Activated T-helper 2 cell treated with anti-CD3 and anti-CD28 coated beads, Interferon-gamma antibody, Interleukin-2, Interleukin-4, amounts not matched to agents 10 μg/mL and 5 μg/mL and 100 μg/mL, durations not matched to agents 14 hours and 24 hours and 36 hours (primary cell): ENCODE measurements around the gene ARID1A. TPM values are rescaled to one million over a fixed set of nuclear protein-coding genes. Genes with fewer than 3 reads are reported as not detected.

ENCODE experiments used
- DNase-seq: peaks from one replicate; pipeline ENCODE4 v3.0.0; 2021; ENCODE audit warnings: low spot score
- H3K27ac Mint-ChIP-seq: one replicate; pipeline ENCODE4 v1.8.0; 2021; ENCODE audit warnings: mixed read lengths
- H3K27me3 Mint-ChIP-seq: one replicate; pipeline ENCODE4 v1.8.0; 2021; ENCODE audit warnings: low read depth, mixed read lengths
- H3K36me3 Mint-ChIP-seq: one replicate; pipeline ENCODE4 v1.8.0; 2021; ENCODE audit warnings: low read depth, mixed read lengths
- H3K4me1 Mint-ChIP-seq: one replicate; pipeline ENCODE4 v1.8.0; 2021; ENCODE audit warnings: low read depth, mixed read lengths
- H3K4me3 Mint-ChIP-seq: one replicate; pipeline ENCODE4 v1.8.0; 2021; ENCODE audit warnings: low read depth, mild to moderate bottlenecking, moderate library complexity, mixed read lengths
- H3K9me3 Mint-ChIP-seq: one replicate; pipeline ENCODE4 v1.8.0; 2021; ENCODE audit warnings: mixed read lengths
- intact Hi-C: fragments of 100-400 bp; cut with micrococcal nuclease; formaldehyde crosslinking; loops from one replicate; pipeline ENCODE4 v1.15.1; 2023
- total RNA-seq: library from RNA; stranded (reverse); gene quantifications from 2 replicates; pipeline ENCODE4 v1.2.3, GENCODE V29; 2022

The ARID1A gene
- total RNA-seq, 1 donor from 2014 or later: 109 TPM

DNA sequence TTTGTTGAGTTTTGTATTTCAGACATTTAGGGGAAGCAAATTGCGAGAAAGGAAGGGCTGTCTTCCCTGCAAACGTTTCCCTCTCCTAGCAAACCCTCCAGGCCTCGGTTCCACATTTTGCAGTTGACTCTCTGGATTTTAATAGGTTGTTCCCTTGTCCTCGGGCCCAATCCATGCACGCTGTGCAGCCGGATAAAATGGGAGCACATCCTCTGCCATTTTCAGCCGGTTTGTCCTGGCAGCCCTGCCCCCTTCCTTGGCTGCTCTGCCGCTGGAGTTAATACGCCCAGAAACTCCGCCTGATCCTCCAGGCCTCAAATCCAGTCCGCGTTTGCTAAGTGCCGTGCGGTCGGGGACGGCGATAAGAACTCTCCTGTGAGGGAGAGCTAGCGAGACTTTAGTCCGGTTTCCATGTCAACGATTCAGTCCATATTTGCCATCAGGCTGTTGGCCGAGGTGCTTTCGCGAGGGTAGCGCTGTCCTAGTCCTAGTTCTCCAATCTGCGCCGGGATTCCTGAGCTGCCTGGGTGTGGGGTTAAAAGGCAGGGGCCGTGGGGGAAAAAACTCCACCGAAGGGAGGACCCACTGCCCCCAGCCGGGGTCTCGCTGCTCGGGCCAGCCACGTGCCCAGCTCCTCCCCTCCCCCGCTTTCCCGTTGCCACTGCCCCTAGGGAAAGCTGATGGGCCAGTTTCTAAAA lies 2.9 kb upstream of the ARID1A start:
- Mint-ChIP-seq H3K9me3 (no peaks in the 10 kb centered on the region), H3K27ac (peak overlapping the region; percentile 98), H3K36me3 (no peaks in the 10 kb centered on the region), H3K4me3 (peak overlapping the region; percentile 88), H3K4me1 (peaks cover 27% of the 10 kb centered on the region), H3K27me3 (no peaks in the 10 kb centered on the region)
- peak; percentile 89 for DNase-seq
- intact Hi-C loops: loop anchor here (1.0 to 2.0 kb wide), 4 partner anchors 16 to 110 kb away; partner anchors contain the start of gene PIGV

GRCh38 chr1:26693599-26694572 lies 1.9 kb upstream of the ARID1A start:
- H3K4me1 Mint-ChIP-seq: peaks cover 27% of the 10 kb centered on the region
- peak overlapping the region; percentile 98 for H3K27ac Mint-ChIP-seq

GRCh38 chr1:26694638-26695355 lies 1.0 kb upstream of the ARID1A start:
- H3K27me3 Mint-ChIP-seq: no peaks in the 10 kb centered on the region
- peak overlapping the region; percentile 88 for H3K4me3 Mint-ChIP-seq
- H3K4me1 Mint-ChIP-seq: peaks cover 27% of the 10 kb centered on the region
- DNase-seq: no peak
- intact Hi-C loops: loop anchor here (5.0 kb wide), 1 partner anchor 222 kb away; the partner anchor contains the start of gene HMGN2
- H3K9me3 Mint-ChIP-seq: no peaks in the 10 kb centered on the region
- peak overlapping the region; percentile 98 for H3K27ac Mint-ChIP-seq
- H3K36me3 Mint-ChIP-seq: no peaks in the 10 kb centered on the region

More at GRCh38 chr1:26693599-26694572, 1.9 kb upstream of the ARID1A start:
- H3K9me3 Mint-ChIP-seq: no peaks in the 10 kb centered on the region
- no peak for DNase-seq
- no peaks in the 10 kb centered on the region for H3K27me3 Mint-ChIP-seq
- no peaks in the 10 kb centered on the region for H3K36me3 Mint-ChIP-seq
- peak overlapping the region; percentile 88 for H3K4me3 Mint-ChIP-seq
- intact Hi-C loops: loop anchor here (2.0 kb wide), 3 partner anchors 17 to 111 kb away; no protein-coding TSS in a partner anchor

- no peaks in the 10 kb centered on the region for H3K27me3 Mint-ChIP-seq
- intact Hi-C loops: loop anchor here (5.0 kb wide), 1 partner anchor 224 kb away; the partner anchor contains the start of gene HMGN2
Observed at GRCh38 chr1:26696119-26696653, 371 bp downstream of the ARID1A start.

DNA sequence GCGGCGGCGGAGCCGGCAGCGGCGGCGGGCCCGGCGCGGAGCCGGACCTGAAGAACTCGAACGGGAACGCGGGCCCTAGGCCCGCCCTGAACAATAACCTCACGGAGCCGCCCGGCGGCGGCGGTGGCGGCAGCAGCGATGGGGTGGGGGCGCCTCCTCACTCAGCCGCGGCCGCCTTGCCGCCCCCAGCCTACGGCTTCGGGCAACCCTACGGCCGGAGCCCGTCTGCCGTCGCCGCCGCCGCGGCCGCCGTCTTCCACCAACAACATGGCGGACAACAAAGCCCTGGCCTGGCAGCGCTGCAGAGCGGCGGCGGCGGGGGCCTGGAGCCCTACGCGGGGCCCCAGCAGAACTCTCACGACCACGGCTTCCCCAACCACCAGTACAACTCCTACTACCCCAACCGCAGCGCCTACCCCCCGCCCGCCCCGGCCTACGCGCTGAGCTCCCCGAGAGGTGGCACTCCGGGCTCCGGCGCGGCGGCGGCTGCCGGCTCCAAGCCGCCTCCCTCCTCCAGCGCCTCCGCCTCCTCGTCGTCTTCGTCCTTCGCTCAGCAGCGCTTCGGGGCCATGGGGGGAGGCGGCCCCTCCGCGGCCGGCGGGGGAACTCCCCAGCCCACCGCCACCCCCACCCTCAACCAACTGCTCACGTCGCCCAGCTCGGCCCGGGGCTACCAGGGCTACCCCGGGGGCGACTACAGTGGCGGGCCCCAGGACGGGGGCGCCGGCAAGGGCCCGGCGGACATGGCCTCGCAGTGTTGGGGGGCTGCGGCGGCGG lies 1.0 kb downstream of the ARID1A start:
- peak; percentile 50 for DNase-seq

More at GRCh38 chr1:26696119-26696653, 371 bp downstream of the ARID1A start:
- H3K36me3 Mint-ChIP-seq: no peaks in the 10 kb centered on the region
- no peak overlapping the region for H3K4me3 Mint-ChIP-seq
- H3K27ac Mint-ChIP-seq: no peak overlapping the region
- H3K9me3 Mint-ChIP-seq: no peaks in the 10 kb centered on the region
- H3K4me1 Mint-ChIP-seq: peaks cover 24% of the 10 kb centered on the region
- no peak for DNase-seq

DNA sequence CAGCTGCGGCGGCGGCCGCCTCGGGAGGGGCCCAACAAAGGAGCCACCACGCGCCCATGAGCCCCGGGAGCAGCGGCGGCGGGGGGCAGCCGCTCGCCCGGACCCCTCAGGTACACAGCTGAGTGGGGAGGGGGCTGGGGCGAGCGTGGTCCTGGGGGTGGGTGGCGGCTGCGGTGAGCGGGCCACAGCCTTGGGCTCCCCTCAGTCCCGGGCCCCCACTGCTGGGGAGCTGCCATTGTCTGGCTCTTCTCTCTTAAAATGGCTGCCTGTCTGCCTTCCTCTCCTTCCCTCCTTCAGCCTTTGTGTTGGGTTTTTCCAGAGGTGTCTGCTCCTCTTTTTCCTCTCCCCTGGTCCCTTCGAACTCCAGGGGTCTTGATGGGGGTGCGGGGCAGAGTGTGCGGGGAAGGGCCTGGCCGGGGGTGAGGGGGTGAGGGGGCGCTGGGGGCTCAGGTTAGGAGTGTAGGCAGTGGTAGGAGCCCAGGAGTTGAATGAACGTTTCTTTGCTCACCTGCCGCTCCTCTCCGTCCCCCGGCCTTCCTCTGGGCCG lies 1.7 kb downstream of the ARID1A start:
- Mint-ChIP-seq H3K36me3 (no peaks in the 10 kb centered on the region), H3K9me3 (no peaks in the 10 kb centered on the region), H3K27me3 (no peaks in the 10 kb centered on the region), H3K27ac (no peak overlapping the region), H3K4me1 (peaks cover 22% of the 10 kb centered on the region), H3K4me3 (no peak overlapping the region)
- DNase-seq: no peak
- intact Hi-C loops: loop anchor here (5.0 kb wide), 1 partner anchor 225 kb away; the partner anchor contains the start of gene HMGN2

More for the DNA sequence above, 1.0 kb downstream of the ARID1A start:
- Mint-ChIP-seq H3K4me1 (peaks cover 24% of the 10 kb centered on the region), H3K36me3 (no peaks in the 10 kb centered on the region), H3K9me3 (no peaks in the 10 kb centered on the region), H3K27me3 (no peaks in the 10 kb centered on the region), H3K4me3 (peak overlapping the region; percentile 48), H3K27ac (no peak overlapping the region)
- intact Hi-C loops: loop anchor here (5.0 kb wide), 1 partner anchor 225 kb away; the partner anchor contains the start of gene HMGN2

DNA sequence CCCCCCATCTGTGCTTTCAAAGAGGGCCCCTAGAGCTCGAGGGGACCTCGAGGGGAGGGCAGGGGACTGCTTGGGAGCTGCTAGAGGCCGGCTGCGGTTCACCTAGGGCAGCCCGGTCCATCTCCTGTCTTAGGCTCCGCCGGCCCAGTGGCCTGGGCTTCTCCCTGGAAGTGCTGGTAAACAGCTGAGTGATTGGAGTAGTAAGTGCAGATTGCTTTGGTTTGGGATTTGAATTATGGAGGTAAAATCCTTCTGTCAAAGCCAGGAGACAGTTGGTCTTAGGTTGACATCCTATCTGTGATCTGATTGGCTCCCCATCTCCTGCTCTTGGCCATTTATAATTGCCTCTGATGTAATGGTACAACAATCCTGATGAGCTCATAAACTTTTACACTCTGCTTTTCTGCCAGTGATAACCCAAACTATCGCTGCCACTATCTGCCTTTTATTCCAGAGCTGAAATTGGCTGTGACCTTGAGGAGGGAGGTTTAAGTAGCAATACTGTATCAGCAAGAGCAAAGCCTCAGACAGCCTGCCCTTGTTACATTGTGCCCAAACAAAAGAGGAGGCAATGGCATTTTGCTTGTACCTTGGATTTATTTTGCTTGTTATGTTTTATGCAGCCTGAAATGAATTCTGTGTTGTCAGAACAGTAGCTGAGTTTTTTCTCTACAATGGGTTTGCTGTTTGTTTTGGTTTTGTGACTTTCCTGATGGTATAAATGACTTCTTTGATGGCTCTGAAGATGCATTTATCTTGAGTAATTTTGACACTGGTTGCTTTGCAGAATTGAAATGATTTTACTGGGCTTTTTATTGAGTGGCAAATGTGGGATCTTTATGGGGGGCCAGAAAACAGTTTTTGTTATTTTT lies 2.4 kb downstream of the ARID1A start:
- peak; percentile 37 for DNase-seq
- no peak overlapping the region for H3K4me3 Mint-ChIP-seq
- H3K27ac Mint-ChIP-seq: no peak overlapping the region
- H3K27me3 Mint-ChIP-seq: no peaks in the 10 kb centered on the region
- H3K4me1 Mint-ChIP-seq: peaks cover 17% of the 10 kb centered on the region
- intact Hi-C loops: loop anchor here (1.0 to 5.0 kb wide), 3 partner anchors 46 to 226 kb away; partner anchors contain the start of gene HMGN2
- H3K9me3 Mint-ChIP-seq: no peaks in the 10 kb centered on the region
- H3K36me3 Mint-ChIP-seq: no peaks in the 10 kb centered on the region

DNA sequence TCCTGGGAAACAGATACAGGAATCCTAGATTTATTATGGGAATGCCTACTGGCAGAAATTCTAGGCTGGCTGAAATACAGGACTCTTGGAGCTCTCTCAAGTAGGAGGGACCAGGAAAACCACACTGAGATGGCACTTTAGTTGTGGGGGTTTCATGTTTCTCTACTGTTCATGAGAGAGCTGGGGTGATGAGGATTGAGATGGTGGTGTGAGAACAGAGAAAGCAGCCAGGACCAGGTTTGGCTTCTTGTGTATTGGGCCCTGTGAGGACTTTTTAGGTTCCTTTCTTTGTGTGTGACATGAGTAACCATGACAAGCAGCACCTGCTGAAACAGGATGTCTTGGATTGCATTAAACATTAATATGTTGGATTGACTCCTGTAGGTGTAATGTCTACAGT lies 4.9 kb downstream of the ARID1A start:
- H3K36me3 Mint-ChIP-seq: peaks cover 14% of the 10 kb centered on the region
- H3K9me3 Mint-ChIP-seq: no peaks in the 10 kb centered on the region
- no peaks in the 10 kb centered on the region for H3K27me3 Mint-ChIP-seq
- intact Hi-C loops: no loop called here
- H3K27ac Mint-ChIP-seq: no peak overlapping the region
- no peak for DNase-seq
- no peak overlapping the region for H3K4me3 Mint-ChIP-seq
- H3K4me1 Mint-ChIP-seq: peaks cover 14% of the 10 kb centered on the region

DNA sequence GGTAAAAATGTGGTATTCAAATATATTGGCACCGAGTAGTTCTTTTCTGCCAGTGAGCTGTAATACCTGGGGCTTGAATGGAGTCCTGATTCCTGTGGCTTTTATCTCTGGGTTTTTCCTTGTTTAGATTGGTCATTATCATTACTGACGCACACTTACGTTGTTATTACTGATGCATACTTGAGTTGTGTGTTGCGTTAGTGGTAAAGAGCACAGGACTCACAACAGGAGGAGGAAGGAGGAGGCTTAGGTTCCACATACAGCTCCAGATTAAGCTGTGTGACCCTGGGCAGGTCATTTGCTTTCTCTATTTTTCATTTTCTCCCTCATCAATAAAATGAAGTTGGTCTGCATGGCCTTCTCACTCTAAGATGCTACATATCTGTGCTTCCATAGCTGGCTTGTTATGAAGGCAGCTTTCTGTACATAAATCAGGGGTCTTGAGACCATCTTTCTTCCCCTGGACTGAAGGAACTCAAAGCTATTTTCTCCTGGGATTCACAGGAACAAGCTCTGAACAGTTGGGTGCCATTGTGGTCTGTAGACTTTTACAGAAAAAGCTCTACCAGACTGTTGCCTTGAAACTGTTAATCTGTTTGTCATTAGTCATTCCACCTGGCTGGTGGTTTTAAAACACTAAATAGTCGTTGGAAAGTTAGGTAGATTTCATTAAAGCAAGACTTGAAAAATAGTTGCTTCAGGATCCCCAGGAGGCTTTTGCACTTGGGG lies 5.6 kb downstream of the ARID1A start:
- H3K9me3 Mint-ChIP-seq: no peaks in the 10 kb centered on the region
- H3K27me3 Mint-ChIP-seq: no peaks in the 10 kb centered on the region
- no peak overlapping the region for H3K27ac Mint-ChIP-seq
- intact Hi-C loops: no loop called here
- H3K4me3 Mint-ChIP-seq: no peak overlapping the region
- H3K4me1 Mint-ChIP-seq: peaks cover 21% of the 10 kb centered on the region
- H3K36me3 Mint-ChIP-seq: peaks cover 20% of the 10 kb centered on the region
- DNase-seq: no peak

- H3K27ac Mint-ChIP-seq: no peak overlapping the region
- intact Hi-C loops: loop anchor here (1.0 kb wide), 1 partner anchor 19 kb away; no protein-coding TSS in a partner anchor
- no peaks in the 10 kb centered on the region for H3K27me3 Mint-ChIP-seq
- DNase-seq: no peak
- H3K9me3 Mint-ChIP-seq: no peaks in the 10 kb centered on the region
- H3K4me1 Mint-ChIP-seq: peaks cover 25% of the 10 kb centered on the region
- no peak overlapping the region for H3K4me3 Mint-ChIP-seq
- peaks cover 24% of the 10 kb centered on the region for H3K36me3 Mint-ChIP-seq
Observed at GRCh38 chr1:26701995-26702679, 6.3 kb downstream of the ARID1A start.
